GM18508 (cell line): ENCODE results near the gene TCF7L1.

Source experiments
- ATAC-seq: cut with Tn5 transposase; IDR thresholded peaks from one replicate; pipeline ENCODE4 v1.9.1; 2021; ENCODE audit warnings: moderate number of reproducible peaks; ENCODE audit not compliant: insufficient read depth, unreplicated experiment

TCF7L1 gene

GRCh38 chr2:85213901-85214512 is 80.8 kb downstream of the TCF7L1 start:
- ATAC-seq = no peak

GRCh38 chr2:85215081-85215447 is 81.9 kb downstream of the TCF7L1 start:
- no peak for ATAC-seq

- ATAC-seq = no peak
Observed at GRCh38 chr2:85215448-85216401, 82.5 kb downstream of the TCF7L1 start.

- ATAC-seq = no peak
Observed at GRCh38 chr2:85216927-85217326, 83.7 kb downstream of the TCF7L1 start.

GRCh38 chr2:85221067-85221691 is 88.0 kb downstream of the TCF7L1 start:
- ATAC-seq = no peak

GRCh38 chr2:85222792-85223191 is 89.6 kb downstream of the TCF7L1 start:
- no peak for ATAC-seq

- no peak for ATAC-seq
Observed at GRCh38 chr2:85226783-85227182, 93.6 kb downstream of the TCF7L1 start.

GRCh38 chr2:85230679-85231467 is 97.7 kb downstream of the TCF7L1 start:
- no peak for ATAC-seq

GRCh38 chr2:85231468-85231805 is 98.2 kb downstream of the TCF7L1 start:
- no peak for ATAC-seq

GRCh38 chr2:85231952-85232351 is 98.8 kb downstream of the TCF7L1 start:
- no peak for ATAC-seq

- no peak for ATAC-seq
Observed at GRCh38 chr2:85234868-85235267, 101.7 kb downstream of the TCF7L1 start.

GRCh38 chr2:85235281-85235680 is 102.1 kb downstream of the TCF7L1 start:
- no peak for ATAC-seq

- no peak for ATAC-seq
Observed at GRCh38 chr2:85236084-85236483, 102.9 kb downstream of the TCF7L1 start.

- ATAC-seq = no peak
Observed at GRCh38 chr2:85237849-85238565, 104.8 kb downstream of the TCF7L1 start.

- no peak for ATAC-seq
Observed at GRCh38 chr2:85238607-85239006, 105.4 kb downstream of the TCF7L1 start.

GRCh38 chr2:85239102-85239501 is 105.9 kb downstream of the TCF7L1 start:
- ATAC-seq = no peak

- no peak for ATAC-seq
Observed at GRCh38 chr2:85240055-85240454, 106.9 kb downstream of the TCF7L1 start.

- ATAC-seq = no peak
Observed at GRCh38 chr2:85242321-85242720, 109.1 kb downstream of the TCF7L1 start.

GRCh38 chr2:85243101-85244072 is 110.2 kb downstream of the TCF7L1 start:
- ATAC-seq = no peak
